ENCODE measurements around the gene PGLYRP3.
"Not testable (repeated sequence)": the region's sequence is repeated elsewhere in the genome, so short reads cannot be mapped to it uniquely, and the experiment has no call there.

The PGLYRP3 gene

DNA sequence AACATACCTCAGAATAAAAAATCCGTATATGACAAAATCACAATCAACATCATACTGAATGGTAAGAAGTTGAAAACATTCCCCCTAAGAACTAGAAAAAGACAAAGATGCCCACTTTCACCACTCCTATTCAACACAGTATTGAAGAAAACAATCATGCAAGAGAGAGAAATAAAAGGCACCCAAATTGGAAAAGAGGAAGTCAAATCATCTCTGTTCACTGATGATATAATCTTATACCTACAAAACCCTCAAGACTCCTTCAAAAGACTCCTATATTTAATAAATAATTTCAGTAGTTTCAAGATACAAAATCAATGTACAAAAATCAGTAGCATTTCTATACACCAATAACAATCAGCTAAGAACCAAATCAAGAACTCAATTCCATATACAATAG, 21.1 kb upstream of the PGLYRP3 start:
- no peak for ATAC-seq
- no peak for TF ChIP-seq CREB5 (CRISPR knock-in tag; IDR thresholded peaks at IDR 0.05; ENCODE audit: low read depth)
- no peak for TF ChIP-seq ZC3H10 (CRISPR knock-in tag; IDR thresholded peaks at IDR 0.05)
- no peak for TF ChIP-seq OSR1 (CRISPR knock-in tag; IDR thresholded peaks at IDR 0.05)
- TF ChIP-seq GLIS3 (CRISPR knock-in tag; IDR thresholded peaks at IDR 0.05), result no peak
- no peak for TF ChIP-seq ZNF8 (CRISPR knock-in tag; IDR thresholded peaks at IDR 0.05)

GRCh38 chr1:153324912-153325311, 12.2 kb upstream of the PGLYRP3 start:
- no peak for TF ChIP-seq PPARA (CRISPR knock-in tag; IDR thresholded peaks at IDR 0.05; ENCODE audit: borderline replicate concordance)
- TF ChIP-seq ZNF8 (CRISPR knock-in tag; IDR thresholded peaks at IDR 0.05), result no peak
- no peak for TF ChIP-seq ZNF70 (CRISPR knock-in tag; IDR thresholded peaks at IDR 0.05)
- no peak for TF ChIP-seq TCF4 (CRISPR knock-in tag; IDR thresholded peaks at IDR 0.05; ENCODE audit: borderline replicate concordance)
- TF ChIP-seq ARNTL (CRISPR knock-in tag; IDR thresholded peaks at IDR 0.05; ENCODE audit: borderline replicate concordance, low read depth), result no peak
- TF ChIP-seq, protein P1, sequence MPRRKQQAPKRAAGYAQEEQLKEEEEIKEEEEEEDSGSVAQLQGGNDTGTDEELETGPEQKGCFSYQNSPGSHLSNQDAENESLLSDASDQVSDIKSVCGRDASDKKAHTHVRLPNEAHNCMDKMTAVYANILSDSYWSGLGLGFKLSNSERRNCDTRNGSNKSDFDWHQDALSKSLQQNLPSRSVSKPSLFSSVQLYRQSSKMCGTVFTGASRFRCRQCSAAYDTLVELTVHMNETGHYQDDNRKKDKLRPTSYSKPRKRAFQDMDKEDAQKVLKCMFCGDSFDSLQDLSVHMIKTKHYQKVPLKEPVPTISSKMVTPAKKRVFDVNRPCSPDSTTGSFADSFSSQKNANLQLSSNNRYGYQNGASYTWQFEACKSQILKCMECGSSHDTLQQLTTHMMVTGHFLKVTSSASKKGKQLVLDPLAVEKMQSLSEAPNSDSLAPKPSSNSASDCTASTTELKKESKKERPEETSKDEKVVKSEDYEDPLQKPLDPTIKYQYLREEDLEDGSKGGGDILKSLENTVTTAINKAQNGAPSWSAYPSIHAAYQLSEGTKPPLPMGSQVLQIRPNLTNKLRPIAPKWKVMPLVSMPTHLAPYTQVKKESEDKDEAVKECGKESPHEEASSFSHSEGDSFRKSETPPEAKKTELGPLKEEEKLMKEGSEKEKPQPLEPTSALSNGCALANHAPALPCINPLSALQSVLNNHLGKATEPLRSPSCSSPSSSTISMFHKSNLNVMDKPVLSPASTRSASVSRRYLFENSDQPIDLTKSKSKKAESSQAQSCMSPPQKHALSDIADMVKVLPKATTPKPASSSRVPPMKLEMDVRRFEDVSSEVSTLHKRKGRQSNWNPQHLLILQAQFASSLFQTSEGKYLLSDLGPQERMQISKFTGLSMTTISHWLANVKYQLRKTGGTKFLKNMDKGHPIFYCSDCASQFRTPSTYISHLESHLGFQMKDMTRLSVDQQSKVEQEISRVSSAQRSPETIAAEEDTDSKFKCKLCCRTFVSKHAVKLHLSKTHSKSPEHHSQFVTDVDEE (CRISPR knock-in tag; IDR thresholded peaks at IDR 0.05), result no peak
- TF ChIP-seq CREB5 (CRISPR knock-in tag; IDR thresholded peaks at IDR 0.05; ENCODE audit: low read depth), result no peak
- TF ChIP-seq OSR1 (CRISPR knock-in tag; IDR thresholded peaks at IDR 0.05), result no peak
- no peak for TF ChIP-seq POU6F1 (CRISPR knock-in tag; IDR thresholded peaks at IDR 0.05; ENCODE audit: borderline replicate concordance, low read depth)
- TF ChIP-seq SNAI2 (CRISPR knock-in tag; IDR thresholded peaks at IDR 0.05), result no peak
- TF ChIP-seq ZFP30 (CRISPR knock-in tag; IDR thresholded peaks at IDR 0.05), result no peak
- TF ChIP-seq ZC3H10 (CRISPR knock-in tag; IDR thresholded peaks at IDR 0.05), result no peak
- no peak for TF ChIP-seq BACH2 (CRISPR knock-in tag; IDR thresholded peaks at IDR 0.05; ENCODE audit: borderline replicate concordance)
- no peak for ATAC-seq

GRCh38 chr1:153322568-153322967, 9.8 kb upstream of the PGLYRP3 start:
- ATAC-seq, result no peak
- TF ChIP-seq BACH2 (CRISPR knock-in tag; IDR thresholded peaks at IDR 0.05; ENCODE audit: borderline replicate concordance) (no peak), ZC3H10 (CRISPR knock-in tag; IDR thresholded peaks at IDR 0.05) (no peak), CSDC2 (CRISPR knock-in tag; IDR thresholded peaks at IDR 0.05) (no peak), ISL1 (CRISPR knock-in tag; IDR thresholded peaks at IDR 0.05) (no peak), PPARA (CRISPR knock-in tag; IDR thresholded peaks at IDR 0.05; ENCODE audit: borderline replicate concordance) (no peak), ZNF8 (CRISPR knock-in tag; IDR thresholded peaks at IDR 0.05) (no peak), ESRRG (CRISPR knock-in tag; IDR thresholded peaks at IDR 0.05) (no peak), RARB (CRISPR knock-in tag; IDR thresholded peaks at IDR 0.05) (no peak), SNAI2 (CRISPR knock-in tag; IDR thresholded peaks at IDR 0.05) (no peak), ZNF70 (CRISPR knock-in tag; IDR thresholded peaks at IDR 0.05) (no peak), GLIS3 (CRISPR knock-in tag; IDR thresholded peaks at IDR 0.05) (no peak)
- TF ChIP-seq, protein P2, sequence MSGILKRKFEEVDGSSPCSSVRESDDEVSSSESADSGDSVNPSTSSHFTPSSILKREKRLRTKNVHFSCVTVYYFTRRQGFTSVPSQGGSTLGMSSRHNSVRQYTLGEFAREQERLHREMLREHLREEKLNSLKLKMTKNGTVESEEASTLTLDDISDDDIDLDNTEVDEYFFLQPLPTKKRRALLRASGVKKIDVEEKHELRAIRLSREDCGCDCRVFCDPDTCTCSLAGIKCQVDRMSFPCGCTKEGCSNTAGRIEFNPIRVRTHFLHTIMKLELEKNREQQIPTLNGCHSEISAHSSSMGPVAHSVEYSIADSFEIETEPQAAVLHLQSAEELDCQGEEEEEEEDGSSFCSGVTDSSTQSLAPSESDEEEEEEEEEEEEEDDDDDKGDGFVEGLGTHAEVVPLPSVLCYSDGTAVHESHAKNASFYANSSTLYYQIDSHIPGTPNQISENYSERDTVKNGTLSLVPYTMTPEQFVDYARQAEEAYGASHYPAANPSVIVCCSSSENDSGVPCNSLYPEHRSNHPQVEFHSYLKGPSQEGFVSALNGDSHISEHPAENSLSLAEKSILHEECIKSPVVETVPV (CRISPR knock-in tag; IDR thresholded peaks at IDR 0.05), result no peak

DNA sequence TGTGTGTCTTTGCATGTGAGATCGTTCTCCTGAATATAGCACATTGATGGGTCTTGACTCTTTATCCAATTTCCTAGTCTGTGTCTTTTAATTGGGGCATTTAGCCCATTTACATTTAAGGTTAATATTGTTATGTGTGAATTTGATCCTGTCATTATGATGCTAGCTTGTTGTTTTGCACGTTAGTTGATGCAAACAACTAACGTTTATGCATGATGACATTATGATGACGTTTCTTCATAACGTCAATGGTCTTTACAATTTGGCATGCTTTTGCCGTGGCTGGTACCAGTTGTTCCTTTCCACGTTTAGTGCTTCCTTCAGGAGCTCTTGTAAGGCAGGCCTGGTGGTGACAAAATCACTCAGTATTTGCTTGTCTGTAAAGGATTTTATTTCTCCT, 5.4 kb upstream of the PGLYRP3 start:
- not testable (repeated sequence) for ATAC-seq

- ATAC-seq, result not testable (repeated sequence)
Observed at GRCh38 chr1:153316013-153316412, 3.3 kb upstream of the PGLYRP3 start.

- ATAC-seq, result not testable (repeated sequence)
Observed at GRCh38 chr1:153314388-153314787, 1.6 kb upstream of the PGLYRP3 start.
